Measurements from ENCODE around the gene PRKN. TPM values are rescaled to one million over a fixed set of nuclear protein-coding genes. Genes with fewer than 3 reads are reported as not detected.

Gene PRKN
- total RNA-seq, 1 donor from 2014 or later: not detected

- no peaks in the 10 kb centered on the region for H3K4me1 Mint-ChIP-seq (ENCODE audit: low read depth)
- no peaks in the 10 kb centered on the region for H3K27me3 Mint-ChIP-seq (ENCODE audit: low read depth)
- DNase-seq (ENCODE audit: low spot score): no peak
- intact Hi-C loops (cut with micrococcal nuclease): no loop called here
- no peak overlapping the region for H3K4me3 Mint-ChIP-seq (ENCODE audit: low read depth)
- H3K9me3 Mint-ChIP-seq: no peaks in the 10 kb centered on the region
- H3K27ac Mint-ChIP-seq: no peak overlapping the region
- no peaks in the 10 kb centered on the region for H3K36me3 Mint-ChIP-seq (ENCODE audit: low read depth)
Measured at GRCh38 chr6:162389343-162390085, 338.1 kb downstream of the PRKN start.

DNA sequence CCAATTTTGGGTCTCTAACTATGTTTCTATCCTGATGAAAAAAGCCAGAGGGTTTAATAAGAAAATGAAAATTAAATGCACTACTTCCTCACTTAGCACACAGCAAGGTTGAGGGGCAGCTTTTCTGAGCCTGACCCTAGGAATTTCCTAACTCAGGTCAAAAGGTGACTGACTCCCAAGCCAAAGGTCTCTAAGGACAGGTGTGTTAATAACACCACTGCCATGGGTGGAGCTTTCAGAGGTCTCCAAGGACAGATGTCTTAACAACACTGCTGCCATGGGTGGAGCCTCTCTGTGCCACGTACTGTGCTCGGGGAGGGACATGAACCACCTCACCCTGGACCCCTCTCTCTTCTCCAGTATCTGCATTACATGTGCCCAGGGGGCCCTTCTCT lies 339.2 kb downstream of the PRKN start:
- H3K27ac Mint-ChIP-seq: no peak overlapping the region
- DNase-seq (ENCODE audit: low spot score): no peak
- H3K4me3 Mint-ChIP-seq (ENCODE audit: low read depth): no peak overlapping the region
- no peaks in the 10 kb centered on the region for H3K9me3 Mint-ChIP-seq
- H3K4me1 Mint-ChIP-seq (ENCODE audit: low read depth): no peaks in the 10 kb centered on the region
- H3K36me3 Mint-ChIP-seq (ENCODE audit: low read depth): no peaks in the 10 kb centered on the region
- intact Hi-C loops (cut with micrococcal nuclease): no loop called here
- H3K27me3 Mint-ChIP-seq (ENCODE audit: low read depth): no peaks in the 10 kb centered on the region

DNA sequence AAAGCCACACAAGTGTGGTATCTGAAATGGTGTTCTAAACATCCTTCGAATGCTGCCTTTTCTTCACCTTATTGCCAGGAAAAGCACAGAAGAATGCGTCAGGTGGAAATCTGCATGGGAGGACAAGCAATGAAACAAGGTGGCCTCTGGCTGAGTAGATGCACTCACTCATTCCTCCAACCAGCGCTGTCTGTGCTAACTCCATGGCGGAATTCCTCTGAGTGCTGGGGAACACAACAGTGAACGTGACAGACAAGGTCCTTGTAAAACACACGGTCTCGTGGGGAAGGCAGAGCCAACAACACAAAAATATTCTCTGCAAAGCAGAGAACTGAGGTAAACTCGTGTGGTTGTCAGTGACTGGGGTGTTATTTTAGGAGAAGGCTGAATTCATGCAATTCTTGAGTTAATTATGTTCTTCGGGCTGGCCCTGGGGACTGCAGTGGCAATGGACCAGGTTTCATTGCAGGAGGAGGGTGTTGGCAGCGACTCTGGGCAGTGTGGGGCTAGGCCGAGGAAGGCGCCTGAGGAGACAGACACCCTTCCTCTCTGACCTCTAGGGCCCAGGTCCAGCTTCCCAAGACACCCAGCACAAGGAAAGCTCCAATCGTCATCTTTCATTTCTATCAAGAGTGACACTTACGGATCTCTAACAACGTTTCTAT lies 339.7 kb downstream of the PRKN start:
- DNase-seq (ENCODE audit: low spot score): no peak
- Mint-ChIP-seq H3K4me3 (ENCODE audit: low read depth) (no peak overlapping the region), H3K36me3 (ENCODE audit: low read depth) (no peaks in the 10 kb centered on the region), H3K9me3 (no peaks in the 10 kb centered on the region), H3K27ac (no peak overlapping the region), H3K27me3 (ENCODE audit: low read depth) (no peaks in the 10 kb centered on the region), H3K4me1 (ENCODE audit: low read depth) (no peaks in the 10 kb centered on the region)
- intact Hi-C loops (cut with micrococcal nuclease): no loop called here

DNA sequence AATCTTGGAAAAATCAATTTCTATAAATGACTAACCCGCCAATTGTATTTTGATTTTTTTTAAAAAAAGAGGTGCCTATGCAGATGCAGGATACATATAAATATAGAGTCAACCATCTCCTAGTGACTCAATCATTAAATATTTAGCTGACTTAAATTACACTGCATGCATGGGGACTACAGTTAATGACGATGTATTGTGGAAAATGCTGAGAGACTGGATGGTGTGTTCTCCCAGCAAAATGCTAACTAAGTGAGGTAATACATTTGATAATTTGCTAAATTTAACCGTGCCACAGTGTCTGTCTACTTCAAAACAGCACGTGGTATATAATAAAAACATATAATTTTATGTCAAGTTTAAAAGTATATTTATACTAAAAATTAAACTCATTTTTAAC lies 341.6 kb downstream of the PRKN start:
- Mint-ChIP-seq H3K36me3 (ENCODE audit: low read depth) (no peaks in the 10 kb centered on the region), H3K27me3 (ENCODE audit: low read depth) (no peaks in the 10 kb centered on the region), H3K9me3 (no peaks in the 10 kb centered on the region), H3K27ac (no peak overlapping the region), H3K4me1 (ENCODE audit: low read depth) (no peaks in the 10 kb centered on the region), H3K4me3 (ENCODE audit: low read depth) (no peak overlapping the region)
- intact Hi-C loops (cut with micrococcal nuclease): no loop called here
- DNase-seq (ENCODE audit: low spot score): no peak

DNA sequence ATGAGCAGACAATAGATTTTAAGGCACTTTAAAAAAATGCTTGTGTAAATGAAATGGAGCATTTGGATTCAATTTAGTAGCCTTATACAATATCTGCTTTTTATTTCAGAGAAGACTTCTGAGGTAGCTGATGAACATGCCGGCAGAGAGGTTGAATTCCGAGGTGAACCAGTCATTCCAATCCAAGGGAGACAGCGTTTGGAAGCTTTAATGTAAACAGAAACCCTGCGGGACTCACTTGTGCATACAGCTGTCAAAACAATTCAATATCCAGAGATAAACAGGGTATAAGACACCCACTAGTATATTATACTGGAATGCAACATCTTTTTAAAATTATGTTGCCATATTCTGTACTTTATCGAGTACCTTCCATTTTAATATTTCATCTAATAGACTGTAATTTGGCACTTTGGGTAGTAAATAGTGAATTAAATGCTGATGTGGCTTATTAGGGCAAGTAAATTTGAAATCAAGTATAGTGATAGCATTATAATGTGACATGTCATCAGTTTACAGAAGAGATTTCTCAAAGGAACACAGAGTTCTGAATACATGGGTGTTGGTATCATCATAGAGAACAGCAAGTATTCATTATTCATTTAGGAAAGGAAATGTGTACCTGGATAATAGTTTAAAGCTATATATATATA lies 347.7 kb downstream of the PRKN start:
- no peak overlapping the region for H3K27ac Mint-ChIP-seq
- no peaks in the 10 kb centered on the region for H3K9me3 Mint-ChIP-seq
- intact Hi-C loops (cut with micrococcal nuclease): no loop called here
- H3K36me3 Mint-ChIP-seq (ENCODE audit: low read depth): no peaks in the 10 kb centered on the region
- H3K4me1 Mint-ChIP-seq (ENCODE audit: low read depth): no peaks in the 10 kb centered on the region
- DNase-seq (ENCODE audit: low spot score): no peak
- H3K27me3 Mint-ChIP-seq (ENCODE audit: low read depth): no peaks in the 10 kb centered on the region
- no peak overlapping the region for H3K4me3 Mint-ChIP-seq (ENCODE audit: low read depth)

DNA sequence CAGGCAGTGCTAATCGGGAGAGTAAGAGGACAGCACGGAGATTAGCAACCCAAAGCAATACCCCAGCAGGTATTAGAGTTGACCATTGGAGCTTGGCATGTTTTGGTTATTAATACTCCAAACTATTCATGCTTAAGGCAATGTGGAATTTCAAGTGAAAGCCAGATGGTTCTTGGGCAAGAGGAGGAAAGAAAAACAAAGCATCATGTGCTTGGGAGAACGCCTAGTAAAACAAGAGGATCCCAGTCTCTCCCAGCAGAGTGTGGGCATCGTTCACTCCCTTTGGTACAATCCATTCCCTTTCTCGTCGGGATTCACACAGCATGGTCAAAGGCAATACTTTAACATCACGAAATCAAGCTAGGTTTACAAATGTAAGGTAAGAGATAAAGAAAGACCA lies 349.8 kb downstream of the PRKN start:
- no peak for DNase-seq (ENCODE audit: low spot score)
- no peaks in the 10 kb centered on the region for H3K4me1 Mint-ChIP-seq (ENCODE audit: low read depth)
- no peaks in the 10 kb centered on the region for H3K27me3 Mint-ChIP-seq (ENCODE audit: low read depth)
- intact Hi-C loops (cut with micrococcal nuclease): no loop called here
- no peaks in the 10 kb centered on the region for H3K36me3 Mint-ChIP-seq (ENCODE audit: low read depth)
- H3K9me3 Mint-ChIP-seq: no peaks in the 10 kb centered on the region
- H3K27ac Mint-ChIP-seq: no peak overlapping the region
- no peak overlapping the region for H3K4me3 Mint-ChIP-seq (ENCODE audit: low read depth)

DNA sequence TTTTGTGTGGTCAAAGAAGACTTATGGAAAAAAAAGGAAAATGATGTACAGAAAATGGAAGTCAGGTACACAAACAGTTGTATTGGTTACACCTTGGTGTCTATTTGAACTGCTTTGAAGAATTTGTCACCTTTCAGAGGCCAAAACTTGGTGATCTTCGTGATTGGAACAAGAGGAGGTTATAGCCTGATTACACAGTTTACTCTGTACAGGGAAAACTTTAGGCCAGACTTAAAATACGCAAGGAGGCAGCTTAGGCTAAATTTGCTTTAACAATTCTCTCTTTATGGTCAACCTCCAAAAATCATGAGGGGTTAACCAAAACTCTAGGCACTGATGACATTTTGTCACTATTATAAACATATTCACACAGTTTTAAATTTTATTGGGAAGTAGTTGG lies 353.7 kb downstream of the PRKN start:
- no peak overlapping the region for H3K4me3 Mint-ChIP-seq (ENCODE audit: low read depth)
- H3K27me3 Mint-ChIP-seq (ENCODE audit: low read depth): no peaks in the 10 kb centered on the region
- H3K27ac Mint-ChIP-seq: no peak overlapping the region
- no peak for DNase-seq (ENCODE audit: low spot score)
- no peaks in the 10 kb centered on the region for H3K9me3 Mint-ChIP-seq
- no peaks in the 10 kb centered on the region for H3K36me3 Mint-ChIP-seq (ENCODE audit: low read depth)
- intact Hi-C loops (cut with micrococcal nuclease): no loop called here
- no peaks in the 10 kb centered on the region for H3K4me1 Mint-ChIP-seq (ENCODE audit: low read depth)

DNA sequence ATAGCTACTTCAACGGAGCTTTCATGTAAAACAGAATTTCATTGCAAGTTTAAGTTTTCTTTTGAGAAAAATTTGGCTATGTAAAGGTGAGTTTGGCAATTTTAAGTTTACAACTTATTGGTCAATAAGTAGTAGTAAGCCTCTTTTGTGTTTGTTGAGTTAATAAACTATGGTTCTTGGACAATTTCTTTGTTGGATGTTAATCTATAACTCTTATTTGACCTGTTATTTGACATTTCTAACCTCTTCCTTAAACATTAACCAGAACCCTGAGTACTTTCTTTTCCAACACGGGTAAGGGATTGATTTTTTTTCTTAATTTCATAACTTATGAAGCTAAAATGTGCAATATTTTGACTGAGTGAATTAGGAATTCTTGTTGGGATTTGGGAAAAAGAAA lies 354.4 kb downstream of the PRKN start:
- H3K27ac Mint-ChIP-seq: no peak overlapping the region
- DNase-seq (ENCODE audit: low spot score): no peak
- H3K27me3 Mint-ChIP-seq (ENCODE audit: low read depth): no peaks in the 10 kb centered on the region
- H3K4me1 Mint-ChIP-seq (ENCODE audit: low read depth): no peaks in the 10 kb centered on the region
- no peak overlapping the region for H3K4me3 Mint-ChIP-seq (ENCODE audit: low read depth)
- H3K36me3 Mint-ChIP-seq (ENCODE audit: low read depth): no peaks in the 10 kb centered on the region
- intact Hi-C loops (cut with micrococcal nuclease): no loop called here
- no peaks in the 10 kb centered on the region for H3K9me3 Mint-ChIP-seq

GRCh38 chr6:162372106-162372505 lies 355.5 kb downstream of the PRKN start:
- Mint-ChIP-seq H3K36me3 (ENCODE audit: low read depth) (no peaks in the 10 kb centered on the region), H3K4me1 (ENCODE audit: low read depth) (no peaks in the 10 kb centered on the region), H3K27me3 (ENCODE audit: low read depth) (no peaks in the 10 kb centered on the region), H3K27ac (no peak overlapping the region), H3K4me3 (ENCODE audit: low read depth) (no peak overlapping the region), H3K9me3 (no peaks in the 10 kb centered on the region)
- intact Hi-C loops (cut with micrococcal nuclease): no loop called here
- DNase-seq (ENCODE audit: low spot score): no peak

DNA sequence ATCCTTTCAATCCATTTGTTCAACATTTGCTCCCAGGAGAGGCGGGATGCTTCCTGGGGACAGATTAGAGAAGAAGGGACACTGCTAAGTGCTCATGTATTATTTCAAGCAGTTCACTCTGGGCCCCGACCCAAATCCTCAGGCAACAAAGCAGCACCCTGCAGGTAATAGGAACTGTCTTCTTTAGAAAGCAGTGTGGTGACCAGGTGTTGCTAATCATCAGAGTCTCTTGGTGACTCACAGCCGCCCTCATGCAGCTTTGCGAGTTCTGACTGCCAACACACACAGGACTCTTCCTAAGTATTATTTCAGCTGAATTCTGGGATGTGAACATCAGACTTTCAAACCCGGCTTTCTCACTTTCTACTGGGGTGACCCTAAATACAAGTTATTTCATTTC lies 356.4 kb downstream of the PRKN start:
- Mint-ChIP-seq H3K27me3 (ENCODE audit: low read depth) (no peaks in the 10 kb centered on the region), H3K36me3 (ENCODE audit: low read depth) (no peaks in the 10 kb centered on the region), H3K27ac (no peak overlapping the region), H3K9me3 (no peaks in the 10 kb centered on the region), H3K4me3 (ENCODE audit: low read depth) (no peak overlapping the region), H3K4me1 (ENCODE audit: low read depth) (no peaks in the 10 kb centered on the region)
- intact Hi-C loops (cut with micrococcal nuclease): no loop called here
- no peak for DNase-seq (ENCODE audit: low spot score)

GRCh38 chr6:162369091-162369490 lies 358.5 kb downstream of the PRKN start:
- H3K4me1 Mint-ChIP-seq (ENCODE audit: low read depth): no peaks in the 10 kb centered on the region
- no peak overlapping the region for H3K4me3 Mint-ChIP-seq (ENCODE audit: low read depth)
- no peak for DNase-seq (ENCODE audit: low spot score)
- intact Hi-C loops (cut with micrococcal nuclease): no loop called here
- no peaks in the 10 kb centered on the region for H3K9me3 Mint-ChIP-seq
- no peaks in the 10 kb centered on the region for H3K27me3 Mint-ChIP-seq (ENCODE audit: low read depth)
- H3K36me3 Mint-ChIP-seq (ENCODE audit: low read depth): no peaks in the 10 kb centered on the region
- no peak overlapping the region for H3K27ac Mint-ChIP-seq

- H3K4me1 Mint-ChIP-seq (ENCODE audit: low read depth): no peaks in the 10 kb centered on the region
- no peak for DNase-seq (ENCODE audit: low spot score)
- intact Hi-C loops (cut with micrococcal nuclease): no loop called here
- no peak overlapping the region for H3K4me3 Mint-ChIP-seq (ENCODE audit: low read depth)
- no peak overlapping the region for H3K27ac Mint-ChIP-seq
- H3K27me3 Mint-ChIP-seq (ENCODE audit: low read depth): no peaks in the 10 kb centered on the region
- no peaks in the 10 kb centered on the region for H3K9me3 Mint-ChIP-seq
- no peaks in the 10 kb centered on the region for H3K36me3 Mint-ChIP-seq (ENCODE audit: low read depth)
Measured at GRCh38 chr6:162364488-162364887, 363.1 kb downstream of the PRKN start.

GRCh38 chr6:162363757-162364156 lies 363.8 kb downstream of the PRKN start:
- no peaks in the 10 kb centered on the region for H3K27me3 Mint-ChIP-seq (ENCODE audit: low read depth)
- DNase-seq (ENCODE audit: low spot score): no peak

More at GRCh38 chr6:162363757-162364156, 363.8 kb downstream of the PRKN start:
- Mint-ChIP-seq H3K27ac (no peak overlapping the region), H3K36me3 (ENCODE audit: low read depth) (no peaks in the 10 kb centered on the region), H3K4me1 (ENCODE audit: low read depth) (no peaks in the 10 kb centered on the region), H3K4me3 (ENCODE audit: low read depth) (no peak overlapping the region), H3K9me3 (no peaks in the 10 kb centered on the region)
- intact Hi-C loops (cut with micrococcal nuclease): no loop called here
